Measurements from ENCODE around the gene SSR4. TPM values are rescaled to one million over a fixed set of nuclear protein-coding genes. Genes with fewer than 3 reads are reported as not detected.

SSR4 gene
- total and polyA plus RNA-seq, 5 experiments from 2014 or later, result 120 to 522 (median 389) TPM

DNA sequence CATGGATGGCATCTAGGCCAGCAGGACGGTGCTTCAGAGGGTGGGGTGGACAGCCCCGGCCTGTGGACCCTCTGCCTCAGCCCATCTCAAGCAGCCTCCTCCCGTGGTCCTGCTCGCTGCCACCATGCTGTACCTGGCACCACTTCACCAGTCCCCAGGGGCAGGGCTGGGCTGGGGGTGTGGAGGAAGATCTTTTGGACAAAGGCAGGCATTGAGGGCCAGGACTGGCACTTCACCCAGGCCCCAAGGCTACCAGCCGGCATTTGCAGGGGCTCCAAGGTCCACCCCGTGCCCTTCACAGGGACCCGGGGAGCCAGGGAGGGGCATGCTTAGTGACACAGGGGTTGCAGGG, 29.7 kb upstream of the SSR4 start:
- POLR2A ChIA-PET, result interaction anchor here (0.8 kb wide), 1 partner anchor 160 kb away, joined by 3 read pairs; no protein-coding TSS in a partner anchor
- H3K27ac Mint-ChIP-seq, result no peak overlapping the region

DNA sequence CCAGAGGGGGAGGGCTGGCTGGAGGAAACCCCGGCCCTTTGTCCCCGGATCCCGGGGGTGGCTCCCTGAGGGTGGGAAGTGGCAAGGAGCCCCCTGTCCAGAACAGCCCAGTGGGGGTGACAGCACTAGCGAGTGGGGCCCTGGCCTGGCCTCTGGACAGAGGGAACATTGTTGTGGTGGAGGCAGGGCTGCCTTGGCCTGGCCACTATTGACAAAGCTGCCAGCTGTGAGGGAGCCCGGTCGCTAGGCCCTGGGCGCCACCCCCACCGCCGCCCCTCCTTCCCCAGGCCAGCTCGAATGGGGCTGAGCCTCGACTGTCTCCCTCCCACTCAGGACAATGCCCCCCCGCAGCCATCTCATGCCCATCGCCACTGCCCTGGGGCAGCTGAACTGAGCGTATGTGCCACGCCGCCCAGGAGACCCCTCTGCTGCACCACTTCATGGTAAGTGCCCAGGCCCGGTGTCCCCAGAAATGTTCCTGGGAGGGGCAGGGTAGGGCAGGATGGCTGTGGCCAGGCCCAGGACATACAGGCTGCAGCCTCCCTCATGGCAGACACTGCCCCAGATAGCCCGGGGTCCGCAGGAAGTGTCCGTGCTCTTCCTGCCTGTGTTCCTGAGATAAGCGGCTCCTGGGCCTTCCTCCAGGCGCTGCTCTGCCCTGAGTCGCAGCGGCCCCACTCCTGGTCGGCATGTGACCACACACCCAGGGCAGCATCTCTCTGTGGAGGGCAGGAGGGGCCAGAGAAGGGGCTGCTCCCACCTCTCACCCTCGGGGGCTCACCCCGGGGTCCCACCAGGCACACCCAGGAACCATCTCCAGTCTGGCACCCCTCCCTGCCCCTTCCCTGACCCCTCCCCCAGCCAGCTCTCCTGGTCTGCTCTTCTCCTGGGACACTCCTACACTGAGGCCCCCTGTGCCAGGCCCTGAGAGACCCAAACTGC, 29.1 kb upstream of the SSR4 start:
- DNase-seq (no peak), ATAC-seq (no peak)
- H3K4me1 Mint-ChIP-seq, result peaks cover 8 to 22% (median 17%) of the 10 kb centered on the region in 4 donors
- POLR2A ChIA-PET, result interaction anchor here (1.5 kb wide), 1 partner anchor 182 kb away, joined by 3 read pairs; no protein-coding TSS in a partner anchor
- H3K27ac Mint-ChIP-seq, result no peak overlapping the region
- H3K9me3 Mint-ChIP-seq, result no peaks in the 10 kb centered on the region
- H3K27me3 Mint-ChIP-seq, result no peaks in the 10 kb centered on the region
- no peaks in the 10 kb centered on the region for H3K36me3 Mint-ChIP-seq
- no peak overlapping the region for H3K4me3 Mint-ChIP-seq

More for the DNA sequence above, 29.7 kb upstream of the SSR4 start:
- H3K27me3 Mint-ChIP-seq, result no peaks in the 10 kb centered on the region
- ATAC-seq (no peak), DNase-seq (no peak)
- peaks cover 8 to 22% (median 17%) of the 10 kb centered on the region in 4 donors for H3K4me1 Mint-ChIP-seq
- no peaks in the 10 kb centered on the region for H3K36me3 Mint-ChIP-seq
- no peak overlapping the region for H3K4me3 Mint-ChIP-seq
- no peaks in the 10 kb centered on the region for H3K9me3 Mint-ChIP-seq

DNA sequence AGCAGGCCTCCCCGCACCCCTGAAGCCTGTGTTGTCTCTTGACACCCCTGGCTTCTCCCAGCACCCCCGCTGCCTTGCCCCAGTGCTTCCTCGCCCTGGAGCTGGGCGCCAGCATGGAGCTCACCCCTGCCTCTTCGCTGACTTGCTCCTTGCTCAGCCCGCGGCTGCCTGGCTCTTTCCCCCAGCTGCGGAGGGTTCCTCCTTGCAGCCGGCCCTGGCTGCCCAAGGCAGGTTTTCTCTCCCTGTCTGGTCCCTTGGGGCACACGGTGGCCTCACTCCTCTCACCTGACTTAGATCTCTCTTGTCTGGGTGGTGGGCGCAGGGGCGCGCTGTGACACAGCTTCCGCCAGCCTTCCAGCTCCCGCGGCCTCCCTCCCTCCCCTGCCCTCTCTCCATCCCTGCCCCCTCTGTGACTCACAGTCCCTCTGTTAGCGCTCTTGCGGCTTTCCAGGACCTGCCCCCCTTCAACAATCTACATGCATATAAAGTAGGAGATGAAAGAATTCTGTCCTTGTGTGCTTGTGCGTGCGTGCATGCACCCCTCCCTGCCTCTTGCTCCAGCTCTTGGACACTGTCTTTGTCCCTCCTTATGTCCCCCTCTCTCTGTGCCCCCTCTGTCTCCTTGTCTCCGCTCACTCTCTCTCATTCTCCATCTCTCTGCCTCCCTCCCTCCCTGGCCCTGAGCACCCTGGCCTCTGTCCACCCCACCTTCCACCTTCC, 28.2 kb upstream of the SSR4 start:
- Mint-ChIP-seq H3K9me3 (no peaks in the 10 kb centered on the region), H3K27ac (peak overlapping the region in 1 of 10 donors; percentile 78), H3K4me3 (peak overlapping the region in 5 of 10 donors; percentile 22 to 36 (median 30)), H3K4me1 (peaks cover 8 to 22% (median 17%) of the 10 kb centered on the region in 4 donors), H3K36me3 (no peaks in the 10 kb centered on the region), H3K27me3 (no peaks in the 10 kb centered on the region)
- DNase-seq (peak in 3 of 10 donors; percentile 9 to 12 (median 10)), ATAC-seq (peak; percentile 58 to 61)
- POLR2A ChIA-PET, result interaction anchor here (1.5 kb wide), 1 partner anchor 182 kb away, joined by 3 read pairs; no protein-coding TSS in a partner anchor

DNA sequence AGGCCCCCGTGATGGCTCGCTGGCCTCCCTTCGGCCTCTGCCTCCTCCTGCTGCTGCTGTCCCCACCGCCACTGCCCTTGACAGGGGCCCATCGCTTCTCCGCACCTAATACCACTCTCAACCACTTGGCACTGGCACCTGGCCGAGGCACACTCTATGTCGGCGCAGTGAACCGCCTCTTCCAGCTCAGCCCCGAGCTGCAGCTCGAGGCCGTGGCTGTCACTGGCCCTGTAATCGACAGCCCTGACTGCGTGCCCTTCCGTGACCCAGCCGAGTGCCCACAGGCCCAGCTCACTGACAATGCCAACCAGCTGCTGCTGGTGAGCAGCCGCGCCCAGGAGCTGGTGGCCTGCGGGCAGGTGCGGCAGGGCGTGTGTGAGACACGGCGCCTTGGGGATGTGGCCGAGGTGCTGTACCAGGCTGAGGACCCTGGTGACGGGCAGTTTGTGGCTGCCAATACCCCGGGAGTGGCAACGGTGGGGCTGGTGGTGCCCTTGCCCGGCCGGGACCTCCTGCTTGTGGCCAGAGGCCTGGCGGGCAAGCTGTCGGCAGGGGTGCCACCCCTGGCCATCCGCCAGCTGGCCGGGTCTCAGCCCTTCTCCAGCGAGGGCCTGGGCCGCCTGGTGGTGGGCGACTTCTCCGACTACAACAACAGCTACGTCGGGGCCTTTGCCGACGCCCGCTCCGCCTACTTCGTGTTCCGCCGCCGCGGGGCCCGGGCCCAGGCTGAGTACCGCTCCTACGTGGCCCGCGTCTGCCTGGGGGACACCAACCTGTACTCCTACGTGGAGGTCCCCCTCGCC, 27.4 kb upstream of the SSR4 start:
- ATAC-seq, result no peak
- peak overlapping the region in 3 of 10 donors; percentile 30 to 41 (median 36) for H3K4me3 Mint-ChIP-seq
- no peaks in the 10 kb centered on the region for H3K27me3 Mint-ChIP-seq
- DNase-seq, result no peak
- H3K27ac Mint-ChIP-seq, result no peak overlapping the region
- no peaks in the 10 kb centered on the region for H3K36me3 Mint-ChIP-seq
- H3K9me3 Mint-ChIP-seq, result no peaks in the 10 kb centered on the region
- peaks cover 8 to 22% (median 17%) of the 10 kb centered on the region in 4 donors for H3K4me1 Mint-ChIP-seq
- POLR2A ChIA-PET, result interaction anchor here (1.5 kb wide), 1 partner anchor 181 kb away, joined by 3 read pairs; no protein-coding TSS in a partner anchor

DNA sequence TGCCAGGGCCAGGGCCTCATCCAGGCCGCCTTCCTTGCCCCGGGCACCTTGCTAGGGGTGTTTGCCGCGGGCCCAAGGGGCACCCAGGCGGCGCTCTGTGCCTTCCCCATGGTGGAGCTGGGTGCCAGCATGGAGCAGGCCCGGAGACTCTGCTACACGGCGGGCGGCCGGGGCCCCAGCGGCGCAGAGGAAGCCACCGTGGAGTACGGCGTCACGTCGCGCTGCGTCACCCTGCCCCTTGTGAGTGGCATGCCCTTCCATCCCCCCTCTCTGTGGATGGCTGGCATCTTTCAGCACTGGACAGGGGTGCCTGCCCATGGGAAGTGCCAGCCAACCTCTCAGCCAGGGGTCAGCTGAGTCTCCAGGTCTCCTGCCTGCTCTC, 26.8 kb upstream of the SSR4 start:
- DNase-seq (no peak), ATAC-seq (no peak)
- Mint-ChIP-seq H3K36me3 (no peaks in the 10 kb centered on the region), H3K4me1 (peaks cover 8 to 22% (median 17%) of the 10 kb centered on the region in 4 donors), H3K27ac (peak overlapping the region in 1 of 10 donors; percentile 66), H3K27me3 (no peaks in the 10 kb centered on the region), H3K9me3 (no peaks in the 10 kb centered on the region), H3K4me3 (peak overlapping the region in 2 of 10 donors; percentile 61 to 62)
- POLR2A ChIA-PET, result no interaction called here

DNA sequence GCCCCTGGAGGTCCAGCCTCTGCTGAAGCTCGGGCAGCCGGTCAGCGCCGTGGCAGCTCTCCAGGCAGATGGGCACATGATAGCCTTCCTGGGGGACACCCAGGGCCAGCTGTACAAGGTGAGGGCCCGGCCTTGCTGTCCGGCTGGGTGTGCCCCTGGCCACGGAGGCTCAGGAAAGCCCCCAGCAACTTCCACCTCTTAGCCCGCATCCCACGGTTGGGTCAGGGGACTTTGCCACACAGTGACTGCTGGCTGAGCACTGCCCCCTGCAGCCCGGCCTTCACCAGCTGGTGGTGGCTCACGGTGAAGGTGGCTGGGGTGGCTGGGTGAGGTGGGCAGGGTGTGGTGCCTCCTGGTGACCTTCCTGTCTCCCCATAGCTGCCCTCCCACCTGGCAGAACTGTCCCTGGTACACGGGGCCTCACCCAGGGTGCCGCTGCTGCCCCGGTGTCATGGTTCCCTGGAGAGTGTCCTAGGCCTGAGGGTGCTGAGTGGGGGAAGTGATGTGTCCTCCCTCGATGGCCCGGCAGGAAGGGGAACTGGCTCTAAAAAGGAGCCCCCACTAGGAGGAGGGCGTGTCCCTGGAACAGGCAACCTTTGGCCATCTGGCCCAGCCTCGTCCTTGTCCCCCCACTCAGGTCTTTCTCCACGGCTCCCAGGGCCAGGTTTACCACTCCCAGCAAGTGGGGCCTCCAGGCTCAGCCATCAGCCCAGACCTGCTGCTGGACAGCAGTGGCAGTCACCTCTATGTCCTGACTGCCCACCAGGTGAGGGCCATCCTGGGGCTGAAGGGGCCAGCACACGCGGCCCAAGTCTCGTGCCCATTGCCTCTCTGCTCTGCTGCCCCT, 25.9 kb upstream of the SSR4 start:
- ATAC-seq (no peak), DNase-seq (no peak)
- peak overlapping the region in 4 of 10 donors; percentile 59 to 62 (median 60) for H3K4me3 Mint-ChIP-seq

DNA sequence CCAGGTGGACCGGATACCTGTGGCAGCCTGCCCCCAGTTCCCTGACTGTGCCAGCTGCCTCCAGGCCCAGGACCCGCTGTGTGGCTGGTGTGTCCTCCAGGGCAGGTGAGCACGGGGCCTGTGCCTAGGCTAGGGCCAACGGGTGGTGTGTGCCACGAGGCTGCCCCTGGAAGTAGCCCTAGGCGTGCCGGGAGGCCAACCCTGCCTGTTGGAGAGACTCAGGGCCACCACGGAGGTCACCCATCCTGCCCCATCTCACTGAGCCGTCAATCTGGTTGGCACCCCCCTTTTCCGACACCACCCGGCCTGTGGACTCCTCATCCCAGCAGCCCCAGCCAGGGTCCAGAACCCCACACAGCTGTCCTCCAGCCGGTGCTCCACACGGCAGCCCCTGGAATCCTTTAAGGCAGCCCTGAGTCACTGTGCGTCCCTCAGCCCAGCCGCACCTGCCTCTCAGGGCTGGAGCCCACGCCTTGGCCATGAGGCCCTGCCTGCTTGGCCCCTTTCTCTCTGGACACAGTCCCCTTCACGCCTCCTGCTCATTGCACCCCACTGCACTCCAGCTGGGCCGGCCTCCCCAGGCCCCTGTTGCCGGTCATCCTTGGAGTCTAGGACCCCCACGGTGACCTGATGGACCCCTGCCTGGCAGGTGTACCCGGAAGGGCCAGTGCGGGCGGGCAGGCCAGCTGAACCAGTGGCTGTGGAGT, 25.2 kb upstream of the SSR4 start:
- Mint-ChIP-seq H3K27ac (peak overlapping the region in 1 of 10 donors; percentile 15), H3K4me1 (peaks cover 5 to 16% (median 13%) of the 10 kb centered on the region in 4 donors), H3K36me3 (no peaks in the 10 kb centered on the region), H3K27me3 (no peaks in the 10 kb centered on the region), H3K4me3 (no peak overlapping the region), H3K9me3 (no peaks in the 10 kb centered on the region)
- POLR2A ChIA-PET, result interaction anchor here (0.6 kb wide), 1 partner anchor 182 kb away, joined by 3 read pairs; no protein-coding TSS in a partner anchor
- no peak for DNase-seq
- no peak for ATAC-seq

More for the DNA sequence above, 25.9 kb upstream of the SSR4 start:
- no peaks in the 10 kb centered on the region for H3K9me3 Mint-ChIP-seq
- POLR2A ChIA-PET, result interaction anchor here (0.6 kb wide), 1 partner anchor 183 kb away, joined by 3 read pairs; no protein-coding TSS in a partner anchor
- H3K27ac Mint-ChIP-seq, result peak overlapping the region in 4 of 10 donors; percentile 41 to 70 (median 57)
- peaks cover 8 to 22% (median 17%) of the 10 kb centered on the region in 4 donors for H3K4me1 Mint-ChIP-seq
- no peaks in the 10 kb centered on the region for H3K36me3 Mint-ChIP-seq
- H3K27me3 Mint-ChIP-seq, result no peaks in the 10 kb centered on the region

DNA sequence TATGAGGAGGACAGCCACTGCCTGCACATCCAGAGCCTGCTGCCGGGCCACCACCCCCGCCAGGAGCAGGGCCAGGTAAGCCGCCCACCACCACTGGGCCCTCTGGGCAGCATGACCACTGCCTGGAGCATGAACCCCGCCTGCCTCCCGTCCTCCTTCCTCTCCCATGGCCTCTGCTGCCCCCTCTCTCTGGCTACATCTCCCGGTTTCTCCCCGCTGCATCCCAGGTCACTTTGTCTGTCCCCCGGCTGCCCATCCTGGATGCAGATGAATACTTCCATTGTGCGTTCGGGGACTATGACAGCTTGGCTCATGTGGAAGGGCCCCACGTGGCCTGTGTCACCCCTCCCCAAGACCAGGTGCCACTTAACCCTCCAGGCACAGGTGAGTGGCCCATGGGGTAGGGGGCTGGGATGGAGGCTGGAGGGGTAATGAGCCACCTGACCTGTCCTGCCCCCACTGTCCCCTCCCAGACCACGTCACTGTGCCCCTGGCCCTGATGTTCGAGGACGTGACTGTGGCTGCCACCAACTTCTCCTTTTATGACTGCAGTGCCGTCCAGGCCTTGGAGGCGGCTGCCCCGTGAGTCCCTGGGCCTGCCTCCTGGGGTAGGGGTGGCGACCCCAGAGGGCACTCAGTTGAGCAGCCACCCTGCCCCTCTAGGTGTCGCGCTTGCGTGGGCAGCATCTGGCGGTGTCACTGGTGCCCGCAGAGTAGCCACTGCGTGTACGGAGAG, 24.4 kb upstream of the SSR4 start:
- Mint-ChIP-seq H3K4me3 (no peak overlapping the region), H3K27me3 (no peaks in the 10 kb centered on the region), H3K27ac (peak overlapping the region in 1 of 10 donors; percentile 18), H3K36me3 (no peaks in the 10 kb centered on the region), H3K4me1 (peaks cover 5 to 16% (median 13%) of the 10 kb centered on the region in 4 donors), H3K9me3 (no peaks in the 10 kb centered on the region)
- POLR2A ChIA-PET, result no interaction called here
- DNase-seq (no peak), ATAC-seq (no peak)

DNA sequence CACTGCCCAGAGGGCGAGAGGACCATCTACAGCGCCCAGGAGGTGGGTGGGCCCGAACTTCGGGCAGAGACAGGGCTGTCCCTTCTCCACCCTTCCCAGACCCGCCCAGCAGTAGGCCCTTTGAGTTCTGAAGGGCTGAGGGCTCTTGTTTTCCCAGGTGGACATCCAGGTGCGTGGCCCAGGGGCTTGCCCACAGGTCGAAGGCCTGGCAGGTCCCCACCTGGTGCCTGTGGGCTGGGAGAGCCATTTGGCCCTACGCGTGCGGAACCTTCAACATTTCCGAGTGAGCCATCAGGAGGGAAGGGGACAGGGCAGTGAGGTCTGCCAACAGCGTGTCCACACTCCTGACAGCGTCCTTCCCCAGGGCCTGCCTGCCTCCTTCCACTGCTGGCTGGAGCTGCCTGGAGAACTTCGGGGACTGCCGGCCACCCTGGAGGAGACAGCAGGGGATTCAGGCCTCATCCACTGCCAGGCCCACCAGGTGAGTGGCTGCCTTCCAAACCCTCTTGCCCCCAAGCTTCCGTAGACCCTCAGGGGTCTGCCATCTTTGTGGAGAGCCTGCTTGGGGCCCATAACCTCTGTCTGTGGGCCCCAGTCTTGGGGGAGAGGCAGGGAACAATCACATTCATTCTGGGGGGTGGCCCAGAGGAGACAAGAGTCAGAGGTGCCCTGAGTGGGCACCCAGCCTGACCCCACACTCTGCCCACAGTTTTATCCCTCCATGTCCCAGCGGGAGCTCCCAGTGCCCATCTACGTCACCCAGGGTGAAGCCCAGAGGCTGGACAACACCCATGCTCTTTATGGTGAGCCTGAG, 23.7 kb upstream of the SSR4 start:
- ATAC-seq (no peak), DNase-seq (no peak)
- Mint-ChIP-seq H3K27ac (no peak overlapping the region), H3K27me3 (no peaks in the 10 kb centered on the region), H3K4me1 (peaks cover 5 to 16% (median 13%) of the 10 kb centered on the region in 4 donors), H3K4me3 (no peak overlapping the region), H3K9me3 (no peaks in the 10 kb centered on the region), H3K36me3 (no peaks in the 10 kb centered on the region)
- POLR2A ChIA-PET, result no interaction called here

Measured in naive thymus-derived CD8-positive, alpha-beta T cell (primary cell).